PFSK-1 (cell line): ENCODE measurements around the gene TAF10.

ENCODE experiments used
- FOXP2 ChIP-seq: optimal IDR thresholded peaks from 2 replicates; pipeline ENCODE3; 2011; ENCODE audit warnings: borderline replicate concordance, control low read depth, inconsistent platforms; ENCODE audit not compliant: insufficient read depth; ENCODE audit errors: extremely low read length, extremely low read depth
- POLR2AphosphoS5 ChIP-seq: IDR thresholded peaks from 2 replicates; pipeline ENCODE4 v1.6.1; 2012; ENCODE audit warnings: low read depth, mild to moderate bottlenecking, control low read depth, low read length, moderate library complexity
- SIN3A ChIP-seq: IDR thresholded peaks from 2 replicates; pipeline ENCODE4 v1.6.1; 2012; ENCODE audit warnings: mild to moderate bottlenecking, low read length, moderate library complexity, borderline replicate concordance; ENCODE audit not compliant: insufficient read depth
- TAF1 ChIP-seq: IDR thresholded peaks from 2 replicates; pipeline ENCODE4 v1.6.1; 2012; ENCODE audit warnings: low read length, control low read depth, borderline replicate concordance; ENCODE audit not compliant: insufficient read depth
- TF ChIP-seq, protein P1 (sequence below), 2 experiments: IDR thresholded peaks; 2 replicates each; pipeline versions ENCODE4 v1.6.1 to v1.8.0; 2011 to 2012; ENCODE audit warnings: low read depth in 2 of 2, low read length in 2 of 2, control low read depth in 1 of 2, inconsistent platforms in 1 of 2, mild to moderate bottlenecking in 1 of 2, moderate library complexity in 1 of 2; ENCODE audit not compliant: insufficient read depth in 1 of 2

The TAF10 gene

GRCh38 chr11:6629892-6630631 is 18.0 kb upstream of the TAF10 start:
- TF ChIP-seq SIN3A = no peak
- TF ChIP-seq, protein P1, sequence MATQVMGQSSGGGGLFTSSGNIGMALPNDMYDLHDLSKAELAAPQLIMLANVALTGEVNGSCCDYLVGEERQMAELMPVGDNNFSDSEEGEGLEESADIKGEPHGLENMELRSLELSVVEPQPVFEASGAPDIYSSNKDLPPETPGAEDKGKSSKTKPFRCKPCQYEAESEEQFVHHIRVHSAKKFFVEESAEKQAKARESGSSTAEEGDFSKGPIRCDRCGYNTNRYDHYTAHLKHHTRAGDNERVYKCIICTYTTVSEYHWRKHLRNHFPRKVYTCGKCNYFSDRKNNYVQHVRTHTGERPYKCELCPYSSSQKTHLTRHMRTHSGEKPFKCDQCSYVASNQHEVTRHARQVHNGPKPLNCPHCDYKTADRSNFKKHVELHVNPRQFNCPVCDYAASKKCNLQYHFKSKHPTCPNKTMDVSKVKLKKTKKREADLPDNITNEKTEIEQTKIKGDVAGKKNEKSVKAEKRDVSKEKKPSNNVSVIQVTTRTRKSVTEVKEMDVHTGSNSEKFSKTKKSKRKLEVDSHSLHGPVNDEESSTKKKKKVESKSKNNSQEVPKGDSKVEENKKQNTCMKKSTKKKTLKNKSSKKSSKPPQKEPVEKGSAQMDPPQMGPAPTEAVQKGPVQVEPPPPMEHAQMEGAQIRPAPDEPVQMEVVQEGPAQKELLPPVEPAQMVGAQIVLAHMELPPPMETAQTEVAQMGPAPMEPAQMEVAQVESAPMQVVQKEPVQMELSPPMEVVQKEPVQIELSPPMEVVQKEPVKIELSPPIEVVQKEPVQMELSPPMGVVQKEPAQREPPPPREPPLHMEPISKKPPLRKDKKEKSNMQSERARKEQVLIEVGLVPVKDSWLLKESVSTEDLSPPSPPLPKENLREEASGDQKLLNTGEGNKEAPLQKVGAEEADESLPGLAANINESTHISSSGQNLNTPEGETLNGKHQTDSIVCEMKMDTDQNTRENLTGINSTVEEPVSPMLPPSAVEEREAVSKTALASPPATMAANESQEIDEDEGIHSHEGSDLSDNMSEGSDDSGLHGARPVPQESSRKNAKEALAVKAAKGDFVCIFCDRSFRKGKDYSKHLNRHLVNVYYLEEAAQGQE (IDR thresholded peaks at IDR 0.05; ENCODE audit: insufficient read depth in 1 of 2, low read depth in 2 of 2, low read length in 2 of 2) = peak in 1 of 2 experiments; percentile 59; a peak in 2 of 4 replicates

GRCh38 chr11:6629573-6629891 is 17.5 kb upstream of the TAF10 start:
- TF ChIP-seq TAF1 = no peak
- TF ChIP-seq FOXP2 = no peak
- TF ChIP-seq, protein P1 (IDR thresholded peaks at IDR 0.05; ENCODE audit: insufficient read depth in 1 of 2, low read depth in 2 of 2, low read length in 2 of 2) = no peak

DNA sequence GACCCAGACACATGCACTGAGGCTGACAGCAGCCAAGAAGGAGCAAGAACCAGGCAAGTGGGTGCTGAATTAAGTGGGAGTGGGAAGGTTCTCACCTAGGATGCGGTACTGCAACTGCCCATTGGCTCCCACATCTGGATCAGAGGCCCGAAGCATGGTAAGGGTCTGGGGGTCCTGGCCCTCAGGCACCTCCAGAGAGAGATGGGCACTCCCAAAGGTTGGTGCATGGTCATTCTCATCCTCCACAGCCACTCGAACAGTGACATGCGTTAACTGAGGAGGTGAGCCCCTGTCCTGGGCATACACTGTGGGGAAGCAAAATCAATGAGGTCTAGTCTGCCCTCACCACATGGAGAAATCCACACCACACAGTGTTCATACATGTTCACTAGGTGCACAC is 16.5 kb upstream of the TAF10 start:
- TF ChIP-seq SIN3A (no peak), TAF1 (no peak), POLR2AphosphoS5 (no peak), FOXP2 (no peak)
- TF ChIP-seq, protein P1 (IDR thresholded peaks at IDR 0.05; ENCODE audit: insufficient read depth in 1 of 2, low read depth in 2 of 2, low read length in 2 of 2) = no peak

- TF ChIP-seq SIN3A (no peak), POLR2AphosphoS5 (no peak), FOXP2 (no peak), TAF1 (no peak)
- TF ChIP-seq, protein P1 (IDR thresholded peaks at IDR 0.05; ENCODE audit: insufficient read depth in 1 of 2, low read depth in 2 of 2, low read length in 2 of 2) = no peak
Observed at GRCh38 chr11:6627762-6628241, 15.8 kb upstream of the TAF10 start.
